Natural killer cell (primary cell): ENCODE measurements around the gene TREH. TPM values are rescaled to one million over a fixed set of nuclear protein-coding genes. Genes with fewer than 3 reads are reported as not detected.

ENCODE experiments used
- ATAC-seq, 3 donors: fragments of 150-1000 bp in 2 of 3; fragments of 200-7000 bp in 1 of 3; cut with Tn5 transposase; 1 replicate in 1 of 3; 2 replicates in 2 of 3; pipeline ENCODE4 v1.10.0; 2021; ENCODE audit warnings: mild to moderate bottlenecking in 2 of 3, moderate library complexity in 2 of 3
- DNase-seq, 2 donors: peaks; one replicate each; pipeline versions ENCODE4 v3.0.0 to v3.0.0-alpha.2; 2013 to 2021; ENCODE audit warnings: mixed read lengths in 1 of 2
- H3K27ac ChIP-seq: one replicate; pipeline ENCODE4 v1.5.1; 2013; ENCODE audit warnings: mild to moderate bottlenecking, low read length
- H3K27me3 ChIP-seq: one replicate; pipeline ENCODE4 v1.6.1; 2013; ENCODE audit warnings: low read length; ENCODE audit not compliant: control insufficient read depth, insufficient read depth
- H3K36me3 ChIP-seq: one replicate; pipeline ENCODE4 v1.6.1; 2013; ENCODE audit warnings: low read length; ENCODE audit not compliant: control insufficient read depth, insufficient read depth
- H3K4me1 ChIP-seq: one replicate; pipeline ENCODE4 v1.6.1; 2013; ENCODE audit warnings: low read length; ENCODE audit not compliant: control insufficient read depth, insufficient read depth
- H3K4me3 ChIP-seq: one replicate; pipeline ENCODE4 v1.5.1; 2013; ENCODE audit warnings: low read length
- H3K9me3 ChIP-seq: one replicate; pipeline ENCODE4 v1.6.1; 2013; ENCODE audit warnings: low read length; ENCODE audit not compliant: control insufficient read depth, insufficient read depth
- H3K27ac Mint-ChIP-seq, 2 donors: one replicate each; pipeline ENCODE4 v1.8.0; 2022; ENCODE audit warnings: mild to moderate bottlenecking in 2 of 2, mixed read lengths in 2 of 2, moderate library complexity in 1 of 2
- H3K27me3 Mint-ChIP-seq, 2 donors: one replicate each; pipeline ENCODE4 v1.8.0; 2022; ENCODE audit warnings: low read depth in 2 of 2, mixed read lengths in 2 of 2
- H3K36me3 Mint-ChIP-seq: one replicate; pipeline ENCODE4 v1.8.0; 2022; ENCODE audit warnings: mixed read lengths
- H3K4me1 Mint-ChIP-seq, 2 donors: one replicate each; pipeline ENCODE4 v1.8.0; 2022; ENCODE audit warnings: mixed read lengths in 2 of 2
- H3K4me3 Mint-ChIP-seq: one replicate; pipeline ENCODE4 v1.8.0; 2022; ENCODE audit warnings: mild to moderate bottlenecking, moderate library complexity, mixed read lengths
- H3K9me3 Mint-ChIP-seq, 2 donors: one replicate each; pipeline ENCODE4 v1.8.0; 2022; ENCODE audit warnings: mixed read lengths in 2 of 2
- WGBS: methylation state at CpG from one replicate; pipeline ENCODE4 v1.1.7; 2013; ENCODE audit warnings: missing lambda C conversion rate; ENCODE audit not compliant: insufficient coverage; 5-methylcytosine and 5-hydroxymethylcytosine counted together
- intact Hi-C: fragments of 100-400 bp; cut with micrococcal nuclease; formaldehyde crosslinking; loops from one replicate; pipeline ENCODE4 v1.14.2; 2022
- total RNA-seq, 4 donors: library from RNA; stranded (reverse); fragments of 120-200 nt in 1 of 4; gene quantifications; one replicate each; pipeline versions ENCODE4 v1.2.3 to v1.2.4, GENCODE V29; 2013 to 2022
- TF ChIP-seq, protein P1 (sequence below): fragments of 200-600 bp; IDR thresholded peaks from one replicate; pipeline ENCODE4 v1.8.0; 2022; ENCODE audit warnings: antibody characterized with exemption

Gene TREH
- total RNA-seq, 3 donors from 2014 or later (not counting 1 experiment from before 2014, with no cell fraction given), result not detected

DNA sequence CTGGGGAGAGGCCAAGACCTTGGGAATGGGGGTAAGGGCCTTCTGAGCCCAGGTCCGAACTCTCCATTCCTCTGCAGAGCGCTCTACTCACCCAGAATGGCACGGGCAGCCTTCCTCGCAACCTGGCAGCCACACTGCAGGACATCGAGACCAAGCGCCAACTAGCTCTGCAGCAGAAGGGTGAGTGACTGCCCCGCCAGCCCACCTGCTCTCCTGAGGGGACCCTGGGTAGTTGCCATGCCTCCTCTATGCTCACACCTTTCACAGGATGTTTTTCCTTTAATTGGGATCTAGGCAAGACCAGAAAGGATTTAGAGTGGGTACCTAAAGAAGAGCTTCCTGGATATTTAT, 35.5 kb downstream of the TREH start:
- H3K9me3 ChIP-seq, result no peaks in the 10 kb centered on the region
- no peaks in the 10 kb centered on the region for H3K4me1 Mint-ChIP-seq
- H3K4me3 Mint-ChIP-seq, result no peak overlapping the region
- H3K36me3 ChIP-seq, result no peaks in the 10 kb centered on the region
- H3K4me3 ChIP-seq, result no peak overlapping the region
- DNase-seq (no peak), ATAC-seq (no peak)
- no peaks in the 10 kb centered on the region for H3K9me3 Mint-ChIP-seq
- intact Hi-C loops, result no loop called here
- TF ChIP-seq, protein P1, sequence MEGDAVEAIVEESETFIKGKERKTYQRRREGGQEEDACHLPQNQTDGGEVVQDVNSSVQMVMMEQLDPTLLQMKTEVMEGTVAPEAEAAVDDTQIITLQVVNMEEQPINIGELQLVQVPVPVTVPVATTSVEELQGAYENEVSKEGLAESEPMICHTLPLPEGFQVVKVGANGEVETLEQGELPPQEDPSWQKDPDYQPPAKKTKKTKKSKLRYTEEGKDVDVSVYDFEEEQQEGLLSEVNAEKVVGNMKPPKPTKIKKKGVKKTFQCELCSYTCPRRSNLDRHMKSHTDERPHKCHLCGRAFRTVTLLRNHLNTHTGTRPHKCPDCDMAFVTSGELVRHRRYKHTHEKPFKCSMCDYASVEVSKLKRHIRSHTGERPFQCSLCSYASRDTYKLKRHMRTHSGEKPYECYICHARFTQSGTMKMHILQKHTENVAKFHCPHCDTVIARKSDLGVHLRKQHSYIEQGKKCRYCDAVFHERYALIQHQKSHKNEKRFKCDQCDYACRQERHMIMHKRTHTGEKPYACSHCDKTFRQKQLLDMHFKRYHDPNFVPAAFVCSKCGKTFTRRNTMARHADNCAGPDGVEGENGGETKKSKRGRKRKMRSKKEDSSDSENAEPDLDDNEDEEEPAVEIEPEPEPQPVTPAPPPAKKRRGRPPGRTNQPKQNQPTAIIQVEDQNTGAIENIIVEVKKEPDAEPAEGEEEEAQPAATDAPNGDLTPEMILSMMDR, result no peak
- H3K4me1 ChIP-seq, result no peaks in the 10 kb centered on the region
- no peaks in the 10 kb centered on the region for H3K27me3 ChIP-seq
- no peaks in the 10 kb centered on the region for H3K36me3 Mint-ChIP-seq
- WGBS, result 91% methylated on average over 7 of the region's 7 CpGs
- H3K27me3 Mint-ChIP-seq, result no peaks in the 10 kb centered on the region
- H3K27ac Mint-ChIP-seq, result no peak overlapping the region
- H3K27ac ChIP-seq, result no peak overlapping the region

DNA sequence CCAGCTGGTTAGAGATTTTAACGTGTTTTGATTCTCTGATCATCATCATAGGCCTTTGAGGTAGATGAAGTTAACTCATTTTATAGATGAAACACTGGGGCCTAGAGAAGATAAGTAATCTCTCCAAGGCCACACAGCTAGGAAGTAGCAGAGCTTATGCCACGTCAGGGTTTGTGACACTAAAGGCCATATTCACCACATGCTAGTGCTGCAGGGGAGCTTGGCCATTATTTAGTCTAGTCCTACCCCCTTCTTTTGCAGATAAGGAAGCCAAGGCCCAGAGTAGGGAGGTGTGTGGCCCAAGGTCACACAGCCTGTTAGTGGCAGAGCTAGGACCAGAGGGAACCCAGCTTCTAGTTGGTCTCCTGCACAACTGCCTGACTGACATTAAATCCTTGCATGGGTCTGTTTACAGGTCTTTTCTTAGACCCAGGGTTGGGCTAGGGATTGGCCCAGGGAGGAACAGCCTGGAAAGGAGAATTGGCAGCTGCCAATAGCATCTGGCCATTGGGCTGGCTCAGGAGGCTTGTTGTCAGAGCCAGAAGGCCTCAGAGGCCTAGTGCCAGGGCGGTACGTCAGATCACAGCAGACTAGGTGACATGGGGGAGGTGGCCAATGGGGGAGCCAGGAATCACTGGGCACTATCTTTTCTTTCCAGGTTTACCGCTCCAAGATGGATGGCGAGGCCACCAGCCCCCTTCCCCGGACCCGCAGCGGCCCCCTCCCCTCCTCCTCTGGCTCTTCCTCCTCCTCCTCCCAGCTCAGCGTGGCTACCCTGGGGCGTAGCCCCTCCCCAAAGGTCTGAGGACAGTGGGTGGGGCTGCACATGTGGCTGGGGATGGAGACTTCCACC, 36.1 kb downstream of the TREH start:
- Histone ChIP-seq H3K27ac (no peak overlapping the region), H3K4me1 (no peaks in the 10 kb centered on the region), H3K27me3 (no peaks in the 10 kb centered on the region), H3K36me3 (no peaks in the 10 kb centered on the region), H3K9me3 (no peaks in the 10 kb centered on the region), H3K4me3 (no peak overlapping the region)
- WGBS, result 86% methylated on average over 9 of the region's 11 CpGs
- intact Hi-C loops, result no loop called here
- Mint-ChIP-seq H3K4me1 (no peaks in the 10 kb centered on the region), H3K9me3 (no peaks in the 10 kb centered on the region), H3K27ac (no peak overlapping the region), H3K36me3 (no peaks in the 10 kb centered on the region), H3K4me3 (no peak overlapping the region), H3K27me3 (no peaks in the 10 kb centered on the region)
- no peak for DNase-seq
- TF ChIP-seq, protein P1, result no peak
- ATAC-seq, result no peak

DNA sequence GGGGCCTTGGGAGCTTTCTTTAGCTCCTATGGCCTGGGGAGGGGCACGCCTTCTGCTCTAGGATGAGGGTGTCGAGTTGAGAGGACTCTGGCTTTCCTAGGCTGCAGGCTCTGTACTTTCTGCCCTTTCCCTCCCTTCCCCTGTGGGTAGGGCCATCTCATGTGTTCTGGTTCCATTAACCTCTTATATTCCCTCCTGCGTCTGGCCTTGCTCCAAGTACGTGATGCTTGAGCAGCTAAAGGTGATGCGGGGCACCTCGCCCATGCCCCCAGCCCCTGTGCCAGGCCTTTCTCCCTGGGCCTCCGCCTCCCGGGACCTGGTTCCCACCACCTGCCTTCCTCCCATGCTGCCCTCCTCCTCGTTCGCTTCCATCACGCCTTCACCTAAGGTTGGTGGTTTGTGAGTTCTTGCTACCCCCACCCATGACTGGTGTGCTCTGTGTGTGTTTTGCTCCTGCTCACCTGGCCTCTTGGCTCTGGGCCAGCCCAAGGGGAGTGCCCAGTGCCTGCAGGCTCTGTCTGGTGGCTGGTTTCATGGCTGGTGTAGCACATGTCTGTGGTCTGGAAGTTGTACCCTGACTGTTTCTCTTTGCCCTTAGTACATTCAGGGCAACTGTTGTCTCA, 37.9 kb downstream of the TREH start:
- Mint-ChIP-seq H3K27me3 (no peaks in the 10 kb centered on the region), H3K9me3 (no peaks in the 10 kb centered on the region), H3K36me3 (no peaks in the 10 kb centered on the region), H3K27ac (no peak overlapping the region), H3K4me3 (no peak overlapping the region), H3K4me1 (no peaks in the 10 kb centered on the region)
- no peaks in the 10 kb centered on the region for H3K36me3 ChIP-seq
- no peak for ATAC-seq
- H3K9me3 ChIP-seq, result no peaks in the 10 kb centered on the region
- no peaks in the 10 kb centered on the region for H3K4me1 ChIP-seq
- no peaks in the 10 kb centered on the region for H3K27me3 ChIP-seq
- TF ChIP-seq, protein P1, result no peak
- WGBS, result 81% methylated on average over 7 of the region's 11 CpGs
- H3K4me3 ChIP-seq, result no peak overlapping the region
- DNase-seq, result no peak
- intact Hi-C loops, result no loop called here
- H3K27ac ChIP-seq, result no peak overlapping the region
